ENCODE data around the gene CTTNBP2NL.
"Not testable (repeated sequence)": the region's sequence is repeated elsewhere in the genome, so short reads cannot be mapped to it uniquely, and the experiment has no call there.

Gene CTTNBP2NL

GRCh38 chr1:112429749-112430148 is 33.7 kb downstream of the CTTNBP2NL start:
- DNase-seq = no peak

GRCh38 chr1:112431038-112431437 is 35.0 kb downstream of the CTTNBP2NL start:
- DNase-seq = no peak

- no peak for DNase-seq
These were observed 39.4 kb downstream of the CTTNBP2NL start for GRCh38 chr1:112435448-112435847.

GRCh38 chr1:112436384-112437156 is 40.6 kb downstream of the CTTNBP2NL start:
- no peak for DNase-seq

- DNase-seq = not testable (repeated sequence)
These were observed 42.1 kb downstream of the CTTNBP2NL start for GRCh38 chr1:112438156-112438555.

- no peak for DNase-seq
These were observed 43.6 kb downstream of the CTTNBP2NL start for GRCh38 chr1:112439592-112439991.

- no peak for DNase-seq
These were observed 44.6 kb downstream of the CTTNBP2NL start for GRCh38 chr1:112440574-112440973.

GRCh38 chr1:112444269-112444668 is 48.3 kb downstream of the CTTNBP2NL start:
- no peak for DNase-seq

GRCh38 chr1:112445596-112445995 is 49.6 kb downstream of the CTTNBP2NL start:
- no peak for DNase-seq

- DNase-seq = no peak
These were observed 50.4 kb downstream of the CTTNBP2NL start for GRCh38 chr1:112446411-112446810.

GRCh38 chr1:112448904-112449629 is 53.1 kb downstream of the CTTNBP2NL start:
- DNase-seq = no peak

- DNase-seq = no peak
These were observed 53.6 kb downstream of the CTTNBP2NL start for GRCh38 chr1:112449630-112449983.

- no peak for DNase-seq
These were observed 54.8 kb downstream of the CTTNBP2NL start for GRCh38 chr1:112450773-112451172.

GRCh38 chr1:112451301-112451700 is 55.3 kb downstream of the CTTNBP2NL start:
- DNase-seq = not testable (repeated sequence)

- no peak for DNase-seq
These were observed 57.9 kb downstream of the CTTNBP2NL start for GRCh38 chr1:112453876-112454275.

GRCh38 chr1:112454316-112454715 is 58.3 kb downstream of the CTTNBP2NL start:
- no peak for DNase-seq

- DNase-seq = no peak
These were observed 61.2 kb downstream of the CTTNBP2NL start for GRCh38 chr1:112457241-112457640.

GRCh38 chr1:112457955-112458354 is 61.9 kb downstream of the CTTNBP2NL start:
- no peak for DNase-seq

- no peak for DNase-seq
These were observed 62.7 kb downstream of the CTTNBP2NL start for GRCh38 chr1:112458756-112459155.

- no peak for DNase-seq
These were observed 64.6 kb downstream of the CTTNBP2NL start for GRCh38 chr1:112460615-112461014.

GRCh38 chr1:112461200-112461871 is 65.3 kb downstream of the CTTNBP2NL start:
- no peak for DNase-seq

- no peak for DNase-seq
These were observed 66.9 kb downstream of the CTTNBP2NL start for GRCh38 chr1:112462953-112463279.

GRCh38 chr1:112464501-112464900 is 68.5 kb downstream of the CTTNBP2NL start:
- no peak for DNase-seq

GRCh38 chr1:112465122-112465521 is 69.1 kb downstream of the CTTNBP2NL start:
- peak; percentile 45 for DNase-seq
